Measurements from ENCODE around the gene TAS2R10.
A peak's percentile ranks its signal among the peaks of the same experiment; 100 is the strongest.

Gene TAS2R10

GRCh38 chr12:10826258-10826657 is at the start of gene TAS2R10:
Gene TAS2R10, minus strand, starts transcription at chr12:10826358. Its CDS starts 89 bp downstream, at chr12:10826269.
- DNase-seq (ENCODE audit: low read depth): no peak
- TF ChIP-seq, protein P1, sequence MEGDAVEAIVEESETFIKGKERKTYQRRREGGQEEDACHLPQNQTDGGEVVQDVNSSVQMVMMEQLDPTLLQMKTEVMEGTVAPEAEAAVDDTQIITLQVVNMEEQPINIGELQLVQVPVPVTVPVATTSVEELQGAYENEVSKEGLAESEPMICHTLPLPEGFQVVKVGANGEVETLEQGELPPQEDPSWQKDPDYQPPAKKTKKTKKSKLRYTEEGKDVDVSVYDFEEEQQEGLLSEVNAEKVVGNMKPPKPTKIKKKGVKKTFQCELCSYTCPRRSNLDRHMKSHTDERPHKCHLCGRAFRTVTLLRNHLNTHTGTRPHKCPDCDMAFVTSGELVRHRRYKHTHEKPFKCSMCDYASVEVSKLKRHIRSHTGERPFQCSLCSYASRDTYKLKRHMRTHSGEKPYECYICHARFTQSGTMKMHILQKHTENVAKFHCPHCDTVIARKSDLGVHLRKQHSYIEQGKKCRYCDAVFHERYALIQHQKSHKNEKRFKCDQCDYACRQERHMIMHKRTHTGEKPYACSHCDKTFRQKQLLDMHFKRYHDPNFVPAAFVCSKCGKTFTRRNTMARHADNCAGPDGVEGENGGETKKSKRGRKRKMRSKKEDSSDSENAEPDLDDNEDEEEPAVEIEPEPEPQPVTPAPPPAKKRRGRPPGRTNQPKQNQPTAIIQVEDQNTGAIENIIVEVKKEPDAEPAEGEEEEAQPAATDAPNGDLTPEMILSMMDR (IDR thresholded peaks at IDR 0.05; ENCODE audit: low read length, missing control alignments): no peak
- no peak within 1 kb of the TSS for H3K4me3 ChIP-seq (replicated peaks; ENCODE audit: low read depth, low read length)

- H3K4me3 ChIP-seq (replicated peaks; ENCODE audit: low read depth, low read length): no peak overlapping the region
- DNase-seq (ENCODE audit: low read depth): peak; percentile 79
- TF ChIP-seq, protein P1 (IDR thresholded peaks at IDR 0.05; ENCODE audit: low read length, missing control alignments): no peak
Observed at GRCh38 chr12:10873378-10873777, 47.2 kb upstream of the TAS2R10 start.

GRCh38 chr12:10867381-10867780 is 41.2 kb upstream of the TAS2R10 start:
- peak; percentile 7 for DNase-seq (ENCODE audit: low read depth)
- TF ChIP-seq, protein P1 (IDR thresholded peaks at IDR 0.05; ENCODE audit: low read length, missing control alignments): no peak
- H3K4me3 ChIP-seq (replicated peaks; ENCODE audit: low read depth, low read length): no peak overlapping the region

GRCh38 chr12:10863512-10864218 is 37.5 kb upstream of the TAS2R10 start:
- H3K4me3 ChIP-seq (replicated peaks; ENCODE audit: low read depth, low read length): no peak overlapping the region
- no peak for DNase-seq (ENCODE audit: low read depth)
- TF ChIP-seq, protein P1 (IDR thresholded peaks at IDR 0.05; ENCODE audit: low read length, missing control alignments): no peak

DNA sequence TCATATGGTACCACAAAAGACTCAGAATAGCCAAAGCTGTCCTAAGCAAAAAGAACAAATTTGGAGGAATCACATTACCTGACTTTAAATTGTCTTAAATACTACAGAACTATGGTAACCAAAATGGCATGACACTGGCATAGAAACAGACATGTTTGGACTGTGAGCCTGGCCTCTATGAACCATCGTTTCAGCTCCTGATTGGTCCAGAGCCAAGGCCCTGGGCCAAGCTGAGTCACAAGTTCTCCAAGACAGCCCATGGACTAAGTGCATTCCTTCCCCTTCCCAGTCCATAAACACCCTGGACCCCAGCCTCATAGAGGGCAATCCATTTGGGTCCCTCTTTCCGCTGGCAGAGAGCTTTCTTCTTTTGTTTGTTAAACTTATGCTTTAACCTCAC is 35.2 kb upstream of the TAS2R10 start:
- TF ChIP-seq, protein P1 (IDR thresholded peaks at IDR 0.05; ENCODE audit: low read length, missing control alignments): no peak
- peak; percentile 6 for DNase-seq (ENCODE audit: low read depth)
- H3K4me3 ChIP-seq (replicated peaks; ENCODE audit: low read depth, low read length): no peak overlapping the region

DNA sequence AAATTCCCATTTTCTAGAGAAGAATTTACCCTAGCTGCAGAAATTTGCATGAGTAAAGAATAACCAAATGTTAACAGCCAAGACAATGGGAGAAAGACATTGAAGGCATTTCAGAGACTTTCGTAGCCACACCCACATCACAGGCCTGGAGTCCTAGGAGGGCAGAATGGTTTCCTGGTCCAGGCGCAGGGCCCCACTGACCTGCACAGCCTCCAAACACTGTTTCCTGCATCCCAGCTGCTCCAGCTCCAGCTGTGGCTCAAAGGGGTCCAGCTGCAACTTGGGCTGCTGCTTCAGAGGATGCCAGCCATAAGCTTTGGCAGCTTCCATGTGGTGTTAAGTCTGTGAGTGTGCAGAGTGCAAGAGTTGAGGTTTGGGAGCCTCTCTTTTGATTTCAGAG is 29.6 kb upstream of the TAS2R10 start:
- H3K4me3 ChIP-seq (replicated peaks; ENCODE audit: low read depth, low read length): no peak overlapping the region
- no peak for DNase-seq (ENCODE audit: low read depth)
- TF ChIP-seq, protein P1 (IDR thresholded peaks at IDR 0.05; ENCODE audit: low read length, missing control alignments): no peak

DNA sequence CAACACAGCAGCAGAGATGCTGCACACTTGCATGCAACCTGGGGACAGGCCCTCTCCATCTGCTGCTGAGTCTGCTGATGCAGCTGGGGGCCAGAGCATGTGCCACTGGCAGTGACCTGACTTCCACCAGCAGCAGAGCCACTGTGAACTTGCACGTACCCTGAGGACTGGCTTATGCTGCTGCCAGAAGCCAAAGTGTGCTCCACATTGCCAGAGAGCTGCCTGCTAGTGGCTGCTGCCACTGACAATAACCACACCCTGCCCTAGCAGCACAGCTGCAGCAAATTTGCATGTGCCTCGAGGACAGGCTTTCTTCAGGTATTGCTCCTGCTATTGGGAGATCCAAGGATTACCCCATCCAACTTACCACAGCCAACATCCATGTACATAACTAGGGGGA is 27.6 kb upstream of the TAS2R10 start:
- no peak overlapping the region for H3K4me3 ChIP-seq (replicated peaks; ENCODE audit: low read depth, low read length)
- DNase-seq (ENCODE audit: low read depth): no peak
- TF ChIP-seq, protein P1 (IDR thresholded peaks at IDR 0.05; ENCODE audit: low read length, missing control alignments): no peak
